Measurements from ENCODE around the gene TRHDE.

TRHDE gene

GRCh38 chr12:72543777-72544467 is 271.8 kb downstream of the TRHDE start:
- Mint-ChIP-seq H3K9me3 (no peaks in the 10 kb centered on the region), H3K36me3 (ENCODE audit: low read depth) (no peaks in the 10 kb centered on the region)

GRCh38 chr12:72546106-72546505 is 273.9 kb downstream of the TRHDE start:
- Mint-ChIP-seq H3K4me1 (peaks cover 5% of the 10 kb centered on the region), H3K36me3 (ENCODE audit: low read depth) (no peaks in the 10 kb centered on the region), H3K27ac (no peak overlapping the region), H3K4me3 (no peak overlapping the region), H3K9me3 (no peaks in the 10 kb centered on the region), H3K27me3 (ENCODE audit: low read depth, poor library complexity) (peaks cover 2% of the 10 kb centered on the region)
- TF ChIP-seq CTCF (IDR thresholded peaks at IDR 0.05) = no peak
- no peak for DNase-seq

More at GRCh38 chr12:72543777-72544467, 271.8 kb downstream of the TRHDE start:
- peaks cover 5% of the 10 kb centered on the region for H3K4me1 Mint-ChIP-seq
- H3K27me3 Mint-ChIP-seq (ENCODE audit: low read depth, poor library complexity) = peaks cover 2% of the 10 kb centered on the region
- H3K4me3 Mint-ChIP-seq = no peak overlapping the region
- no peak for TF ChIP-seq CTCF (IDR thresholded peaks at IDR 0.05)
- DNase-seq = no peak
- H3K27ac Mint-ChIP-seq = no peak overlapping the region

GRCh38 chr12:72547573-72547972 is 275.4 kb downstream of the TRHDE start:
- Mint-ChIP-seq H3K27me3 (ENCODE audit: low read depth, poor library complexity) (peaks cover 4% of the 10 kb centered on the region), H3K36me3 (ENCODE audit: low read depth) (no peaks in the 10 kb centered on the region), H3K4me1 (peaks cover 5% of the 10 kb centered on the region), H3K9me3 (no peaks in the 10 kb centered on the region), H3K27ac (no peak overlapping the region), H3K4me3 (no peak overlapping the region)
- no peak for DNase-seq
- no peak for TF ChIP-seq CTCF (IDR thresholded peaks at IDR 0.05)

- TF ChIP-seq CTCF (IDR thresholded peaks at IDR 0.05) = no peak
- Mint-ChIP-seq H3K36me3 (ENCODE audit: low read depth) (no peaks in the 10 kb centered on the region), H3K27ac (no peak overlapping the region), H3K4me1 (peaks cover 5% of the 10 kb centered on the region), H3K27me3 (ENCODE audit: low read depth, poor library complexity) (peaks cover 7% of the 10 kb centered on the region), H3K4me3 (no peak overlapping the region), H3K9me3 (no peaks in the 10 kb centered on the region)
- no peak for DNase-seq
Observed at GRCh38 chr12:72549184-72549583, 277.0 kb downstream of the TRHDE start.

- no peaks in the 10 kb centered on the region for H3K9me3 Mint-ChIP-seq
- no peaks in the 10 kb centered on the region for H3K36me3 Mint-ChIP-seq (ENCODE audit: low read depth)
- no peak overlapping the region for H3K4me3 Mint-ChIP-seq
- H3K27me3 Mint-ChIP-seq (ENCODE audit: low read depth, poor library complexity) = no peaks in the 10 kb centered on the region
- peaks cover 5% of the 10 kb centered on the region for H3K4me1 Mint-ChIP-seq
- no peak overlapping the region for H3K27ac Mint-ChIP-seq
- no peak for TF ChIP-seq CTCF (IDR thresholded peaks at IDR 0.05)
- DNase-seq = no peak
Observed at GRCh38 chr12:72560003-72560769, 288.0 kb downstream of the TRHDE start.

Measured in nephron progenitor cell (in vitro differentiated cells).